ENCODE measurements around the gene SLC4A7.
"Not testable (repeated sequence)": the region's sequence is repeated elsewhere in the genome, so short reads cannot be mapped to it uniquely, and the experiment has no call there.

The SLC4A7 gene

GRCh38 chr3:27484015-27484844 lies at the start of gene SLC4A7:
Gene SLC4A7 (minus strand): TSS chr3:27484384. CDS start chr3:27484126, 258 bp downstream.
- peak; percentile 98 for DNase-seq

DNA sequence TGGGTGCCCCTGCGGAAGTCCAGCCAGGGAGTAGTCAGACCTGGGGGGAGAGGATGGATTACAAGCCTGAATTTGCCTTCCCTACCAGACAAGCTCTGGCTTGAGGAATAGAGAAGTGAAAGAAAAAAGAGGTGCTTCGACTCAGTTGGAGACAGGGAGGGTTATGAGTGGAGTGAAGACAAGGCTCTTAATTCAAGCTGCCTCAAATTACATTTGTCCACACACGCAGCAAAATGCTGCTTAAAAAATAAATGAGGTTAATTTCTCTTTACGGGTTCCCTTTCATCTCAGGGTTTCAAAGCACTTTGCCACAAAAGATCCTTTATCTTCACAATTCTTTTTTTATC lies 49.0 kb upstream of the SLC4A7 start:
- DNase-seq, result no peak

- DNase-seq, result no peak
Measured at GRCh38 chr3:27532426-27533260, 48.5 kb upstream of the SLC4A7 start.

GRCh38 chr3:27531193-27531751 lies 47.1 kb upstream of the SLC4A7 start:
- DNase-seq, result not testable (repeated sequence)

DNA sequence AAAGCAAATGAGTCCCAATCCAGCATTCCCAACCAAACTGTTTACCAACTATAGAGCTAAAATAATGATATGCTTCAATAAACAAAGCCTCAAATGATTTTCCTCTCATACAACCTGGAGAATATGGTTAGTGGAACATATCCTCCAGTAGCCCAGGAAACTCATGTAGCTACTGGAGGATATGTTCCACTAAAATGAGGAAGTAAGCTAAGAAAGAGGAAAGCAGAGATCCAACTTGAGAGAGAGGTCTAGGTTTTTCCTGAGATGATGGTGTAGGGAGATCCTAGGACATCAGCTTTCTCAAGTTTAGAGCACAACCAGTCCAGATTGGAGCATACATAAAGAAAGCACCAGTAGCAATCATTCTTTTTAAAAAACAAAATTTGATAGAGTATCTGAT lies 44.6 kb upstream of the SLC4A7 start:
- DNase-seq, result no peak

DNA sequence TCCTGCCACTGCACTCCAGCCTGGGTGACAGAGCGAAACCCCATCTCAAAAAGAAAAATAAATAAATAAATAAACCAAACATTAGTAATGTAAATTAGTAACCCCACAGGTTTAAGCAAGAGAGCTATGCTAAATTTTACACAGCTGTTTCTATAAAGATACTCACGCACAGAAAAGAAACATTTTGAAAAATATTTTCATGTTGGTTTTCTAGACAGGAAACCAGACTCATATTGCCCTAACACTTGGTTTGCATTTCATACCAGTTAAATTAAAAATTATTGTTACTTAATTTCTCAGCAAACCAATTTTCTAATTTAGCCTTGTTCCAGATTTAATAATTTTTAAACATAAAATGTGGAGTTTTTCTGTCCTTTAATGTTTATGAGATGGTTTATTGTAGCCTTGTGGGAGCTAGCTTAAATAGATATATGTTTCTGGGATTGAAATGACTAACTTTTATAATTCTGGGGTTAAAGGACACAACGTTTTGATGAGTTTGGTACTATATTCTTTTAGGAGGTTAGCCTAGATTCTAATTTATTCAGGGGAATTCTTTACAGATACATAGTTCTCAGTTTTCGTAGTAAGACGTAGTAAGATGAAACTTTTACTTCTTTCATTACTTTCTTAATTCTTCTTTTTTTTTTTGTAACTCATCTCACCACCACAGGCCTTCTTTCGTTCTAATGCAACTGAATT lies 42.6 kb upstream of the SLC4A7 start:
- no peak for DNase-seq

- DNase-seq, result no peak
Measured at GRCh38 chr3:27521872-27522265, 37.7 kb upstream of the SLC4A7 start.

DNA sequence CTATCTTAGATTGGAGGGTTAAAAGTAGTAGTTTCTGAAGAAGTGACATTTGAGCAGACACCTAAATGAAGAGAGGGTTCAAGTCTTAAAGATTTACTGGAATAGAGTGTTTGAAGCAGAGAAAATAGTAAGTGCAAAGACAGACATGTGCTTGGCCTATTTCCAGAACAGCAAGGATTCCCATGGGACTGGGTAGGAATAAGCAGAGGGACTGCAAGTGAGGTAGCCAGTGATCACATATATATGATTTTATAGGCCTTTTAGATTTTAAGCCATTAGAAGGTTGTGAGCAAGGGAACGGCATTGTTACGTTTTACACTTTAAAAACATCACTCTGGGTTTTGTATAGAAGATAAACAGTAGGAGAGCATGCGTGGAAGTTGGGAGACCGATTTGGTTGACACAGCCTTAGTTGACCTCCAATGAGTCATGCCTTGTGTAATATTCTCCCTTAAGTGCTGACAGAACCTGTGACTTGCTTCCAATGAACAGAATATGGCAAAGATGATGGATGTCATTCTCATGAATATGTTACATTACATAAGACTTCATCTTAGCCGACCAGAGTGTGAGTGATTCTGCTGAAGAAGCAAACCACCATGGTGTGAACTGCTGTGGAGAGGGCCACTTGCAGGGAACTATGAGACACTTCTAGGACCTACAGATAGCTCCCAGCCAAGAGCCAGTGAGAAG lies 37.1 kb upstream of the SLC4A7 start:
- no peak for DNase-seq

DNA sequence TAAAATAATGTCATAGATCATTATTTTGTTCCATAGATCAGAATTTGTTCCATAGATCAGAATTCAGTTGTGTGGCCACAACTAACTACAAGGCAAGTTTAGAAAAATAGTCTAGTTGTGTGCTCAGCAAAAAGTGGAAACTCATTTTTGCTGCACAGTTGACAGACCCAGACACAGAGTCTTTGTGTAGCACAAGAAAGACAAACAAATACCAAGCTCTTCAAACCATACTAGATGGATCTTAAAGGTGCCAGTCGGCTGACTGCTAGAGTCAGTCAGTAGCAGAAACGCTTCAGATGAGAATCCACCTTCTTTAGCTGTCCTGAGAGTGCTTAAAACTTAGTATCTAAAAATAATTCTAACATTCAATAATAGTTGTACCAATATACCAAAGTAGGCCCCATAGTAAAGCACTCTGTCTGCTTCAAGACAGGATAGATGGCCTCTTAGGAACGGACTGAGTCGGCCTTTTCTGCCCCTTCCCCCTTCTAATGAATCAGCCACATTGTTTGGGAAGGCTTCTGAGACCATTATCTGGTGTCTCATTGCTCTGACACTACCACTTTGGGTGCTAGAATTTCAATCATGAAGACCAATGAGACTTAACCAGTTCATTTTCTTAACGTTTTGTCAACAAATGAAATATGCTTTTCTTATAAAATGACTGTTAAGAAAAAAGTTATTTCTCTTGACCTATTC lies 27.7 kb upstream of the SLC4A7 start:
- no peak for DNase-seq

GRCh38 chr3:27509376-27509775 lies 25.2 kb upstream of the SLC4A7 start:
- DNase-seq, result no peak

- DNase-seq, result no peak
Measured at GRCh38 chr3:27508424-27508823, 24.2 kb upstream of the SLC4A7 start.

- DNase-seq, result no peak
Measured at GRCh38 chr3:27507515-27508266, 23.5 kb upstream of the SLC4A7 start.

- DNase-seq, result no peak
Measured at GRCh38 chr3:27507111-27507510, 22.9 kb upstream of the SLC4A7 start.

DNA sequence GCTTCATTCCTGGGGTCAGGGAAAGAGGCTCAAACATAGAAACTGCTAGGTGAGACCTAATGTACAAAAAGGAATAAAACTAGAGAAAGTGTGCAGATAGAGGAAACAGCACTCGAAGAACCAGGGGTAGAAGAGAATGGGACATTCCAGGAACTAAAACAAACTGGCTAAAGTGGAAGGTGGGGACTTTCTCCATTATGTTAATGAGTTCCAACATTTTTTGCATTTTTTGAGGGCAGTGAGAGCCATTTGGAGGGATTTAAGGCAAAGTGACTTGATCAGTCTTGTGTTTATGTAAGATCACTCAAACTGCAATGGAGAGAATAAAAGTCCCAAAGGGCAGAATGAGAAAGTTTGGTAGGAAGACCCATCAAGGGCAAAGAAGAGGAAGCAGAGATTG lies 20.6 kb upstream of the SLC4A7 start:
- DNase-seq, result no peak

DNA sequence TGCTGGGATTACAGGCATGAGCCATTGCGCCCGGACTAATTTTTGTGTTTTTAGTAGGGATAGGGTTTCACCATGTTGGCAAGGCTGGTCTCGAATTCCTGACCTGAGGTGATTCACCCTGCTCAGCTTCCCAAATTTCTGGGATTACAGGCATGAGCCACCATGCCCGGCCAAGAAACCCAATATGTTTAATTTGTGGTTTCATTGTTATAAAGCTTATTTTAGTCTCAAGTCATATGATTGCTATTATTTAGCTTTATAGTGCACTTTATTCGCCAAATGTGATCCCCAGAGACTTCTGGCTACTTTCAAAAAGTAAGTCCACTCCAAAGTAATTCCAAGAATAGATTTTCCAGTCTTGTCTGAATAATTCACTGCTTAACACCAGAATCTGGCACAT lies 19.3 kb upstream of the SLC4A7 start:
- DNase-seq, result no peak

GRCh38 chr3:27501759-27502158 lies 17.6 kb upstream of the SLC4A7 start:
- no peak for DNase-seq

DNA sequence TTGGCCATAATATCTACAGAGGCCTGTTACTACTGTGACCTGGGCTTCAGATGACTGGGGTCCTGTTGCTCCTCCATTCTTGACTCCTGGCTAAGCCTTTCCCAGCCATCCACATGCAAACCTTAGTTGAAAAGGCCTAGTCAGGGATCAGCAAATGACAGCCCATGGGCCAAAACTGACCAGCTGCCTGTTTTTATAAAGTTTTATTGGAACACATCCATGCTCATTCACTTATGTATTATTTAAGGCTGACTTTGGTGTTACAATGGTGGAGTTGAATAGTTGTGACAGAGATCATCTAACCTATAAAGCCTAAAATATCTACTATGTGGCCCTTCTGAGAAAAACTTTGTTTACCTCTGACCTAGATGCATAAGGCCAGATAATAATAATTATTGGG lies 16.8 kb upstream of the SLC4A7 start:
- DNase-seq, result no peak

- DNase-seq, result no peak
Measured at GRCh38 chr3:27500035-27500434, 15.9 kb upstream of the SLC4A7 start.

GRCh38 chr3:27494784-27495183 lies 10.6 kb upstream of the SLC4A7 start:
- no peak for DNase-seq

- no peak for DNase-seq
Measured at GRCh38 chr3:27488821-27489220, 4.6 kb upstream of the SLC4A7 start.

DNA sequence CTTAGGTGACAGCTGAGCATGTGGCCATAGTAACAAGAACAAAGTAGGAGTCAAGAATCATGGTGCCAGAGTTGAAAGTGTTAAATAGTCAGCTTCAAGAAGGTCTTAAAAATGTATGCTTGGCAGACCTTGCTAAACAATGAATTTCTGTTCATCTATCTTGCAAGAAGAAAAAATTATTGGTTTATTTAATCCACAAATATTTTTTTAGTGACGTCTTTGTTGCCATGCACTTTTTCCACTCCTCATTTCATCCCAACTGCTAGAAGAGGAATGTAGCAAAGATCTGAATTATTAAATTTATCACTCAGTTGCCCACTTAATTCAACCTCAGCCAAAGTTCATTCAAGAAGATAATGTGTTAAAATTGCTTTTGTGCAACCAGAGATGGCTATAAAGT lies 3.2 kb upstream of the SLC4A7 start:
- DNase-seq, result no peak
